Thymus (tissue), 11 donors: ENCODE measurements around the gene BLTP3B. TPM values are rescaled to one million over a fixed set of nuclear protein-coding genes. Genes with fewer than 3 reads are reported as not detected.
A peak's percentile ranks its signal among the peaks of the same experiment; 100 is the strongest.

Experiments
- DNase-seq, 9 donors: peaks; one replicate each; pipeline ENCODE4 v3.0.0-alpha.2; 2013; ENCODE audit warnings: low spot score in 9 of 9, low read depth in 6 of 9, missing footprints in 1 of 9
- H3K27ac ChIP-seq, 2 donors: one replicate each; pipeline ENCODE4 v1.5.1; 2013; ENCODE audit warnings: control low read depth in 1 of 2, low read depth in 1 of 2, low read length in 1 of 2, mild to moderate bottlenecking in 1 of 2, moderate library complexity in 1 of 2
- H3K27me3 ChIP-seq, 2 donors: one replicate each; pipeline ENCODE4 v1.5.1; 2013; ENCODE audit warnings: low read length in 1 of 2; ENCODE audit not compliant: control insufficient read depth in 2 of 2, insufficient read depth in 1 of 2
- H3K36me3 ChIP-seq, 2 donors: one replicate each; pipeline ENCODE4 v1.5.1; 2013; ENCODE audit warnings: low read length in 1 of 2, mild to moderate bottlenecking in 1 of 2, moderate library complexity in 1 of 2; ENCODE audit not compliant: control insufficient read depth in 2 of 2, insufficient read depth in 2 of 2
- H3K4me1 ChIP-seq, 2 donors: one replicate each; pipeline ENCODE4 v1.5.1; 2013; ENCODE audit warnings: low read length in 2 of 2; ENCODE audit not compliant: control insufficient read depth in 2 of 2, insufficient read depth in 2 of 2
- H3K4me3 ChIP-seq, 2 donors: one replicate each; pipeline ENCODE4 v1.5.1; 2013; ENCODE audit warnings: low read length in 2 of 2, control low read depth in 1 of 2, mild to moderate bottlenecking in 1 of 2
- H3K9me3 ChIP-seq, 2 donors: one replicate each; pipeline ENCODE4 v1.5.1; 2013; ENCODE audit warnings: low read length in 1 of 2, mild to moderate bottlenecking in 1 of 2; ENCODE audit not compliant: control insufficient read depth in 2 of 2, insufficient read depth in 1 of 2
- WGBS: extraction: QIAGEN DNeasy Blood & Tissue Kit; methylation state at CpG from one replicate; pipeline ENCODE4 v1.1.7; 2013; 5-methylcytosine and 5-hydroxymethylcytosine counted together
- polyA plus RNA-seq: library from polyadenylated mRNA; stranded (reverse); fragments of 200-250 nt; gene quantifications from one replicate; pipeline ENCODE4 v1.2.3, GENCODE V29; 2013
- total RNA-seq: library from RNA; stranded (reverse); fragments of 120-200 nt; gene quantifications from one replicate; pipeline ENCODE4 v1.2.4, GENCODE V29; 2013
- donor health status: healthy.

BLTP3B gene
- total and polyA plus RNA-seq, 2 donors: 9.5 to 15.5 TPM

DNA sequence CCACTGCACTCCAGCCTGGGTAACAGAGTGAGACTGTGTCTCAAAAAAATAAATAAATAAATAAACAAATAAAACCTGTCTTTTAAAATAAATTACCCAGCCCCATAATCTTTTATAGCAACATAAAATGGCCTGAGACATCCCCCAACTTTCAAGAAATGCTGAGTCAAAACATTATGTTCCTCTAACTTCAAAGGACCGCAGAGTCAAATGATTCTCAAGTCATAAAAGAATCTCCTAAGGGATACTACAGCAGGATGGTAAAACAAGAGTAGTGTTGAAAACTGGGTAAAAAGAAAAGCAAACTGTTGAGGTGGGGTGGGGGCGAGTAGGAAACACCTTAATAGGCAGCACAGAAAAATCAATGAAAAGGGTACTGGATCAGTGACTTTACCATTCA lies 9.5 kb downstream of the BLTP3B start:
- Histone ChIP-seq H3K36me3 (no peaks in the 10 kb centered on the region), H3K9me3 (no peaks in the 10 kb centered on the region), H3K4me3 (no peak overlapping the region), H3K4me1 (peaks cover 3 to 5% of the 10 kb centered on the region in 2 donors), H3K27me3 (no peaks in the 10 kb centered on the region), H3K27ac (no peak overlapping the region)
- WGBS: 98% methylated on average over 2 of the region's 2 CpGs
- no peak for DNase-seq

DNA sequence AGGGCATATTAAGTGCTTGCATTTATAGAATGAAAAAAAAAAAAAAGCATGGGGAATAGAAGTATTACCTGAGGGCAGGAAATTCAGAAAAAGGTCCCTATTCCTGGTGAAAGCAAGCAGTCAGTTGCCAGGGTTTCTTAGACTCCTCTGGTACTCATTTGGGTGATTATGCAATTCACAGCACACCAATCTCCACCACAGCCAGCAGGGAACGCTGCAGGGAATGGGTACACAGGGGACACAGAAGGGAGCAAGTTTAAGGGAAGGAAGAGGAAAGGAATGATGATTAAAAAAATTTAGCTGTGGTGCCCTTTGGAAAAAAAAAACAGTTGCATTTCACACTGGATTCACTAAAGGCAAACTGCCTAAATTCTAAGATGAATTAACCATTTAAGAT lies 14.2 kb downstream of the BLTP3B start:
- no peaks in the 10 kb centered on the region for H3K27me3 ChIP-seq
- WGBS: 35% methylated on average over 1 of the region's 1 CpG
- peak overlapping the region in 1 of 2 donors; percentile 2 for H3K27ac ChIP-seq
- H3K4me1 ChIP-seq: peaks cover 7 to 8% of the 10 kb centered on the region in 2 donors
- H3K9me3 ChIP-seq: no peaks in the 10 kb centered on the region
- DNase-seq: no peak
- H3K36me3 ChIP-seq: no peaks in the 10 kb centered on the region
- H3K4me3 ChIP-seq: no peak overlapping the region

DNA sequence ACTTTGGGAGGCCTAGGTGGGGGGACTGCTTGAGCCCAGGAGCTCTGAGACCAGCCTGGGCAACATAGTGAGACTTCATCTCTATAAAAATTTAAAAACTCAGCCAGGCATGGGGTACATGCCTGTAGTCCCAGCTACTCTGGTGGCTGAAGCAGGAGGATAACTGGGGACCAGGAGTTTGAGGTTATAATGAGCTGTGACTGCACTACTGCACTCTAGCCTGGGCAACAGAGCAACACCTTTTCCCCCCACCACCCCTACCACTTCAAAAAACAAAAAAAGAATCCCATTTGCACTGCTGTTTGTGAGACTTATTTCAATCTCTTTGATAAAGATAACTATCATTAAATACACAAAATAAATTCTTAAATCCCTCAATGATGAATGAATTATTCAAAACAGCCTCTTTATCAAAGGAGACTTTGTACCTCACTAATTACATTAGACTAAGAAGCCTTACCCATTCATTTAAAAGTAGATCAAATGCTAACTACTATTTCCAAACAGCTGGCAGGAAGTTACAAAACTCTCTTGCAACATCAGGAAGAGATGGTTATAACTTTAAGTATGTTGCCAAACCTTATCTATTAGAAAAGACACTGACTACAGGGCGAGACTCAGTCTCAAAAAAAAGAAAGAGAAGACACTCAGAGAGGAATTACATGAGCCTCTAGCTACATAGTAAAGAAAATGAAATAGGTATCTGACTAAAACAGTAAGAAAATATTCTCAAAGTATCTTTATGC lies 14.7 kb downstream of the BLTP3B start:
- DNase-seq: peak in 4 of 9 donors; percentile 8 to 51 (median 16)
- Histone ChIP-seq H3K4me1 (peaks cover 7 to 8% of the 10 kb centered on the region in 2 donors), H3K27ac (peak overlapping the region in 1 of 2 donors; percentile 53), H3K36me3 (no peaks in the 10 kb centered on the region), H3K4me3 (no peak overlapping the region), H3K9me3 (no peaks in the 10 kb centered on the region), H3K27me3 (no peaks in the 10 kb centered on the region)
- WGBS: 14% methylated on average over 1 of the region's 1 CpG

DNA sequence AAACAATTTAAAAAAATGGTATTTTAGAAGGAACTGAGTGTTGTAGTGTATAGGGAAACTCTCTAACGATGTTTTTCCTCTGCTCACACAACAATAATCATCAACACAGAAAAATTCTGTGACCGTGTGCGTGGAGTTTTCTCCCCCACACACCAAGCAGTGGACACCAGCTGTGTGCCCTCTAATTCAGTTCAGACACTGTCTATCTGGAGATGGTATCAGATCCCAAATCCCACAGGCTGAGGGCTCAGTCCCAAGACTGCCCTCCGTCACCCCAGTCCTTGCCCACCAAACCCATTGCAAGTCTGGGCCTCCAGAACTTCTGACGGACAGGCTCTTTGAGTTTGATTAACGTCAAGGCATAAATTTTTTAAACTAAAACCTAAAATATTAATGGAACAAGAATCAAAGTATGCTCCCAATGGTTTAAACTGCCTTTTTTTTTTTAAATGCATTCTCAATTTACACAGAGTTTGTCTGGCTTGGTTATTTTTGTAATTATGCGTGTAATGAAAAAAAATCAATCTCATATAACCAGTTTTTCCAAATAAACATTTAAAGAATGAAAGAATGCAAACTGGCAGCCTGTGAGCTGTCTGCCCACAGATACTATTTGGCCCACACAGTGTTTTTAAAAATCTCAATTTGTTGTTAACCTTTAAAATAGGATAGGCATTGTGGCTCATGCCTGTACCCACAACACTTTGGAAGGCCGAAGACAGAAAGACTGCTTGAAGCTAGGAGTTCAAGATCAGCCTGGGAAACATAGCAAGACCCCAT lies 19.2 kb downstream of the BLTP3B start:
- Histone ChIP-seq H3K27me3 (no peaks in the 10 kb centered on the region), H3K36me3 (no peaks in the 10 kb centered on the region), H3K9me3 (peaks cover 0 to 8% of the 10 kb centered on the region in 2 donors), H3K4me3 (no peak overlapping the region), H3K27ac (peak overlapping the region in 1 of 2 donors; percentile 8), H3K4me1 (peaks cover 6 to 7% of the 10 kb centered on the region in 2 donors)
- WGBS: 97% methylated on average over 8 of the region's 8 CpGs
- no peak for DNase-seq

DNA sequence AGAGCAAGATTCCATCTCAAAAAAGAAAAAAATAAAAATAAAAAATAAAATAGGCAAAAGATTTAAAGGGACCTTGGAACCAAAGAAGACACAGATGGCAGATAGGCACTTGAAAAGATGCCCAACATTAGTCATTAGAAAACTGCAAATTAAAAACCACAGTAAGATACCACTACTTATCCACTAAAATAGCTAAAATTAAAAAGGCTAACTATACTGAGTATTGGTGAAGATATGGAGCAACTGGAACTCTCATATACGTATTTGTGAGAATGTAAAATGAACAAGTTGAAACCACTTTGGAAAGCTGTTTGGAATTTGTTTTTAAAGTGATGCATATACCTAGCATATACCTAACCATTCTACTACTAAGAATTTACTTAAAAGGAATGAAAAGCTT lies 22.3 kb downstream of the BLTP3B start:
- Histone ChIP-seq H3K4me1 (no peaks in the 10 kb centered on the region), H3K9me3 (peaks cover 0 to 8% of the 10 kb centered on the region in 2 donors), H3K4me3 (no peak overlapping the region), H3K36me3 (peaks cover 0 to 2% of the 10 kb centered on the region in 2 donors), H3K27ac (no peak overlapping the region), H3K27me3 (no peaks in the 10 kb centered on the region)
- no peak for DNase-seq
- 97% methylated on average over 1 of the region's 1 CpG for WGBS

DNA sequence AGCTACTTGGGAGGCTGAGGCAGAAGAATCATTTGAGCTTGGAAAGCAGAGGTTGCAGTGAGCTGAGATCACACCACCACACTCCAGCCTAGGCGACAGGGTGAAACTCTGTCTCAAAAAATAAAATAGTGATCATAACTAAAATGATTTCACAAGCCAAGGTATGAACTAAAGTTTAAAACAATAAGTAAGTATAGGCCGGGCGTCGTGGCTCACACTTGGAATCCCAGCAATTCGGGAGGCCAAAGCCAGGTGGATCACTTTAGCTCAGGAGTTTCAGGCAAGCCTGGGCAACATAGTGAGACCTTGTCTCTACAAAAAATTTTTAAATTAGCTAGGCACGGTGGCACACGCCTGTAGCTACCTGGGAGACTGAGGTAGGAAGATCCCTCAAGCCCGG lies 27.4 kb downstream of the BLTP3B start:
- no peaks in the 10 kb centered on the region for H3K4me1 ChIP-seq
- peaks cover 0 to 4% of the 10 kb centered on the region in 2 donors for H3K9me3 ChIP-seq
- 97% methylated on average over 8 of the region's 8 CpGs for WGBS
- DNase-seq: no peak
- H3K27ac ChIP-seq: no peak overlapping the region
- no peak overlapping the region for H3K4me3 ChIP-seq
- H3K27me3 ChIP-seq: no peaks in the 10 kb centered on the region
- H3K36me3 ChIP-seq: peaks cover 2 to 3% of the 10 kb centered on the region in 2 donors

DNA sequence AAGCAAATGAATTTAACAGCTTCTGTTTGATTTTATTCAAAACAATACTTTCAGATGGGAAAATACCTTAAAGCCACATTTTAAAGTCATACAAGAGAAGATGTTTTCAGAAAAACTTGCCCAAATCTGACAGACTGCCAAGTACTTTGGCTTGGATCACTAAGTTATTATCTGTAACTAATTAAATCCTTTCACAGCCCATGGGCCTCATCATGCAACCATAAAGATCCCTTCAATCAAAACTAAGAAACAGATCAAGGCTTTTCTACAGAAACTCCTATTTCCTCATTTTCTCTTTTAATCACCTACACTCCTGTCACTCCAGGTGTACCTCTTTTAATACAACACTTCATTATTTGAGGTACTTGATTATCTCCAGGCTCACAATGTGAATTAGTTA lies 28.1 kb downstream of the BLTP3B start:
- Histone ChIP-seq H3K27me3 (no peaks in the 10 kb centered on the region), H3K36me3 (peaks cover 2 to 3% of the 10 kb centered on the region in 2 donors), H3K4me1 (no peaks in the 10 kb centered on the region), H3K27ac (no peak overlapping the region), H3K9me3 (no peaks in the 10 kb centered on the region), H3K4me3 (no peak overlapping the region)
- no peak for DNase-seq

DNA sequence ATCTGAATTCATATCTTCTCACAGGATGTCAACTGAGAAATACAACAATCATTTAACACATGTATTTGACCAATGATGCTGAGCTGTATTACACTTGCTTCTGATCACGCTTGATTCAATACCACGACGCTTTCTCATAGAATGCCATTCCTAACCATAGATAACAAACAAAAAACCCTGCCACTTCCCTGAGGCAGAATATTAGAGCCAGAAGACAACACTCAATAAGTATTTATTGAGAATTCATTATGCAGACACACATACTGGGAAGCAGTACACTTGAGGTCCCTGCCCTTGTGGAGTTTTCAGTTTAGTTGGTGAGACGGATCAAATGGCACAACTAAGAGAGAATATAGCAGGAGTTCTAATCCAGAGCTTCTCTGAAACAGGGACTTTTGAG lies 32.4 kb downstream of the BLTP3B start:
- H3K27me3 ChIP-seq: no peaks in the 10 kb centered on the region
- no peaks in the 10 kb centered on the region for H3K9me3 ChIP-seq
- WGBS: 98% methylated on average over 4 of the region's 4 CpGs
- no peak overlapping the region for H3K27ac ChIP-seq
- no peaks in the 10 kb centered on the region for H3K4me1 ChIP-seq
- peaks cover 0 to 2% of the 10 kb centered on the region in 2 donors for H3K36me3 ChIP-seq
- DNase-seq: no peak
- H3K4me3 ChIP-seq: no peak overlapping the region

DNA sequence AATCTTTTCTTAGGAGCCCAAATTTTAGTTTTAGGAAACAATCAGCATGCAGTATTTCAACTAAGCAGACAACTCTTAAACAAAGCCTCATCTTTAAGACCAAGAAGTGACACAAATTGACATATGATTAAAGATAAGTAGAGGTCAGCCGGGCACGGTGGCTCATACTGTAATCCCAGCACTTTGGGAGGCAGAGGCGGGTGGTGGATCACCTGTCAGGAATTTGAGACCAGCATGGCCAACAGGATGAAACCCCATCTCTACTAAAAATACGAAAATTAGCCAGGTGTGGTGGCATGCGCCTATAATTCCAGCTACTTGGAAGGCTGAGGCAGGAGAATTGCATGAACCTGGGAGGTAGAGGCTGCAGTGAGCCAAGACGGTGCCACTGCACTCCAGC lies 35.8 kb downstream of the BLTP3B start:
- no peak overlapping the region for H3K4me3 ChIP-seq
- WGBS: 96% methylated on average over 6 of the region's 6 CpGs
- no peaks in the 10 kb centered on the region for H3K4me1 ChIP-seq
- no peaks in the 10 kb centered on the region for H3K27me3 ChIP-seq
- H3K27ac ChIP-seq: no peak overlapping the region
- no peaks in the 10 kb centered on the region for H3K36me3 ChIP-seq
- DNase-seq: no peak
- no peaks in the 10 kb centered on the region for H3K9me3 ChIP-seq
